Stimulated activated effector memory CD8-positive, alpha-beta T cell treated with anti-CD3 and anti-CD28 coated beads, Interleukin-12 subunit alpha, Interleukin-12 subunit beta, amount 100 ng/mL, for 72 hours (primary cell): ENCODE measurements around the gene PAPOLB.

ENCODE experiments used
- ATAC-seq: fragments of 150-1000 bp; cut with Tn5 transposase; 2 replicates; pipeline ENCODE4 v1.10.0; 2021
- DNase-seq, 2 donors: peaks; one replicate each; pipeline ENCODE4 v3.0.0; 2021 to 2022; ENCODE audit warnings: low spot score in 2 of 2
- H3K27ac Mint-ChIP-seq: one replicate; pipeline ENCODE4 v1.8.0; 2022; ENCODE audit warnings: mild to moderate bottlenecking, mixed read lengths
- H3K36me3 Mint-ChIP-seq: one replicate; pipeline ENCODE4 v1.8.0; 2022; ENCODE audit warnings: mild to moderate bottlenecking, mixed read lengths
- H3K4me1 Mint-ChIP-seq: one replicate; pipeline ENCODE4 v1.8.0; 2022; ENCODE audit warnings: mixed read lengths
- H3K4me3 Mint-ChIP-seq: one replicate; pipeline ENCODE4 v1.8.0; 2022; ENCODE audit warnings: mild to moderate bottlenecking, mixed read lengths
- H3K9me3 Mint-ChIP-seq: one replicate; pipeline ENCODE4 v1.8.0; 2022; ENCODE audit warnings: mixed read lengths

The PAPOLB gene

DNA sequence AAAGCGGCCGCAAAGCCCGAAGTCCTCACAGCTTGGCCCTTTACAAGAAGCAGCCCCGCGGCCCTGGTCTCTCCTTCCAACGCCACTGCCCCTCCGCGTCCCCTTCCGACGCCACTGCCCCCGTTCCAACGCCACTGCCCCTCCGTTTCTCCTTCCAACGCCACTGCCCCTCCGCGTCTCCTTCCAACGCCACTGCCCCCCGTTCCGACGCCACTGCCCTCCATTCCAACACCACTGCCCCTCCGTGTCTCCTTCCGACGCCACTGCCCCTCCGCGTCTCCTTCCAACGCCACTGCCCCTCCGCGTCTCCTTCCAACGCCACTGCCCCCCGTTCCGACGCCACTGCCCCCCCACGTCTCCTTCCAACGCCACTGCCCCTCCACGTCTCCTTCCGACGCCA lies 53.3 kb downstream of the PAPOLB start:
- H3K36me3 Mint-ChIP-seq: peaks cover 5% of the 10 kb centered on the region
- ATAC-seq: no peak
- H3K9me3 Mint-ChIP-seq: peaks cover 4% of the 10 kb centered on the region
- H3K4me3 Mint-ChIP-seq: no peak overlapping the region
- H3K27ac Mint-ChIP-seq: no peak overlapping the region
- no peak for DNase-seq
- H3K4me1 Mint-ChIP-seq: peaks cover 13% of the 10 kb centered on the region

DNA sequence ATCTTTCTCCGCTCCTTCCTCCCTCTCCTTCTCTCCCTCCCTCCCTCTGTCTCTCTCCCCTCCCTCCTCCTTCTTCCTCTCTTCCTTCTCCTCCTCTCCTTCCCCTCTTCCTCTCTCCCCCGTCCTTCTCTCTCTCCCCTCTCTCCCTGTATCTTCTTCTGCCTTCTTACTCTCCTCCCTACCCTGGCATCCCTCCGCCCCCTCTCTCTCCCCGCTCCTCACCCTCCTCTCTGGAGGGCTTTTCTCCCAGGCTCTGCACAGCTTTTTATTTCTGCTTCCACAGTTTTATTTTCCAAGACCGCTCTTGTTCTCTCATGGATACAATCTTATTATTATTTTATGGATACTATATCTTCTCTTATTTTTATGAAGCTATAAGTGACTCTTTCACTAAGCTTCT lies 53.8 kb downstream of the PAPOLB start:
- no peak overlapping the region for H3K27ac Mint-ChIP-seq
- ATAC-seq: no peak
- H3K4me1 Mint-ChIP-seq: peaks cover 13% of the 10 kb centered on the region
- peaks cover 3% of the 10 kb centered on the region for H3K9me3 Mint-ChIP-seq
- no peak overlapping the region for H3K4me3 Mint-ChIP-seq
- peaks cover 1% of the 10 kb centered on the region for H3K36me3 Mint-ChIP-seq
- DNase-seq: no peak
